Keratinocyte (primary cell): ENCODE data around the gene DOCK7. TPM values are rescaled to one million over a fixed set of nuclear protein-coding genes. Genes with fewer than 3 reads are reported as not detected.

Experiments used
- DNase-seq: peaks from one replicate; pipeline ENCODE4 v3.0.0-alpha.2; 2011; ENCODE audit warnings: low read depth, missing footprints, low spot score
- FAIRE-seq: peaks from 2 replicates; lab custom pipeline; 2011; peaks lifted over from hg19 to GRCh38; lab: Jason Lieb, UNC
- H2AFZ ChIP-seq: 2 replicates; pipeline ENCODE4 v1.6.0; 2012; ENCODE audit warnings: low read length, control low read depth, inconsistent platforms; ENCODE audit not compliant: control insufficient read depth
- H3K27ac ChIP-seq: 2 replicates; pipeline ENCODE4 v1.5.1; 2011; ENCODE audit warnings: low read length; ENCODE audit not compliant: control insufficient read depth, insufficient read depth
- H3K27me3 ChIP-seq: 3 replicates; pipeline ENCODE4 v1.6.0; 2011; ENCODE audit warnings: low read length; ENCODE audit not compliant: control insufficient read depth, insufficient read depth; ENCODE audit errors: extremely low read depth
- H3K36me3 ChIP-seq, 2 experiments: 2 replicates in 1 of 2; 3 replicates in 1 of 2; pipeline ENCODE4 v1.5.1; 2011; ENCODE audit warnings: low read length in 2 of 2, mild to moderate bottlenecking in 1 of 2; ENCODE audit not compliant: control insufficient read depth in 2 of 2, insufficient read depth in 2 of 2; ENCODE audit errors: extremely low read depth in 1 of 2
- H3K4me1 ChIP-seq: 3 replicates; pipeline ENCODE4 v1.5.1; 2011; ENCODE audit warnings: low read length; ENCODE audit not compliant: control insufficient read depth, insufficient read depth; ENCODE audit errors: extremely low read depth
- H3K4me2 ChIP-seq: 3 replicates; pipeline ENCODE4 v1.6.0; 2011; ENCODE audit warnings: low read depth, low read length; ENCODE audit not compliant: control insufficient read depth, insufficient read depth; ENCODE audit errors: extremely low read depth
- H3K4me3 ChIP-seq, 3 experiments: fragments of 200-600 bp in 1 of 3; sonication (generic) in 1 of 3; 2 replicates in 2 of 3; 3 replicates in 1 of 3; pipeline ENCODE4 v1.5.1; 2011 to 2016; ENCODE audit warnings: low read length in 3 of 3, mild to moderate bottlenecking in 3 of 3, control low read depth in 2 of 3, inconsistent platforms in 1 of 3, low read depth in 1 of 3, mixed read lengths in 1 of 3, mixed run types in 1 of 3, moderate library complexity in 1 of 3; ENCODE audit not compliant: control insufficient read depth in 2 of 3, insufficient read depth in 2 of 3; ENCODE audit errors: extremely low read depth in 1 of 3
- H3K79me2 ChIP-seq: 2 replicates; pipeline ENCODE4 v1.6.0; 2012; ENCODE audit warnings: low read length; ENCODE audit not compliant: control insufficient read depth, insufficient read depth
- H3K9ac ChIP-seq: 3 replicates; pipeline ENCODE4 v1.6.0; 2011; ENCODE audit warnings: low read length; ENCODE audit not compliant: control insufficient read depth, insufficient read depth; ENCODE audit errors: extremely low read depth
- H3K9me1 ChIP-seq: 3 replicates; pipeline ENCODE4 v1.6.0; 2011; ENCODE audit warnings: low read length; ENCODE audit not compliant: control insufficient read depth, insufficient read depth; ENCODE audit errors: extremely low read depth
- H3K9me3 ChIP-seq: 2 replicates; pipeline ENCODE4 v1.5.1; 2012; ENCODE audit warnings: low read depth, low read length; ENCODE audit not compliant: control insufficient read depth
- H4K20me1 ChIP-seq: 3 replicates; pipeline ENCODE4 v1.6.0; 2011; ENCODE audit warnings: low read length; ENCODE audit not compliant: control insufficient read depth, insufficient read depth; ENCODE audit errors: extremely low read depth
- CTCF ChIP-seq, 3 experiments: IDR thresholded peaks in 1 of 3; conservative IDR thresholded peaks in 1 of 3; optimal IDR thresholded peaks in 1 of 3; 2 replicates in 2 of 3; 3 replicates in 1 of 3; pipeline versions ENCODE3 to v1.5.1; 2011; ENCODE audit warnings: low read length in 3 of 3, mild to moderate bottlenecking in 3 of 3, moderate library complexity in 2 of 3, control low read depth in 1 of 3, inconsistent platforms in 1 of 3; ENCODE audit not compliant: insufficient read depth in 2 of 3; ENCODE audit errors: extremely low read depth in 1 of 3
- EZH2 ChIP-seq: IDR thresholded peaks from one replicate; pipeline ENCODE4 v1.6.1; 2012; ENCODE audit warnings: inconsistent platforms, mild to moderate bottlenecking, low read length, moderate library complexity
- dilution Hi-C: fragments of 300-500 bp; cut with MboI; formaldehyde crosslinking; loops from one replicate; pipeline ENCODE4 v1.7.0; 2020; ENCODE audit warnings: low sequenced_read_pairs; ENCODE audit not compliant: extremely low pct_ligation_motif_present
- polyA plus RNA-seq, 5 experiments: library from polyadenylated mRNA; depleted of rRNA in 3 of 5; stranded (reverse) in 3 of 5; stranded (forward) in 1 of 5; unstranded in 1 of 5; fragments of >200 nt; gene quantifications; 1 replicate in 1 of 5; 2 replicates in 3 of 5; 3 replicates in 1 of 5; pipeline versions ENCODE4 v1.2.1 to v1.2.3, GENCODE V29; 2011 to 2012; ENCODE audit warnings: missing spikeins in 2 of 5, low read depth in 1 of 5, low replicate concordance in 1 of 5

The DOCK7 gene
- polyA plus RNA-seq, 1 donor (not counting 4 experiments of a cell fraction or from before 2014, with no cell fraction given), result 66.9 TPM

GRCh38 chr1:62637392-62638105, 50.6 kb downstream of the DOCK7 start:
- Histone ChIP-seq H3K27me3 (no peaks in the 10 kb centered on the region), H4K20me1 (no peaks in the 10 kb centered on the region), H3K27ac (no peak overlapping the region), H3K4me2 (no peak overlapping the region), H3K9me1 (no peaks in the 10 kb centered on the region), H3K36me3 (peaks cover 4 to 10% of the 10 kb centered on the region in 2 experiments), H3K9me3 (no peaks in the 10 kb centered on the region), H3K9ac (no peak overlapping the region), H3K4me3 (no peak overlapping the region), H2AFZ (no peak overlapping the region), H3K4me1 (no peaks in the 10 kb centered on the region), H3K79me2 (no peaks in the 10 kb centered on the region)
- FAIRE-seq (peak; percentile 49), DNase-seq (no peak)
- dilution Hi-C loops, result no loop called here
- TF ChIP-seq EZH2 (no peak), CTCF (optimal IDR thresholded peaks at IDR 0.05 in 1 of 3, IDR thresholded peaks at IDR 0.05 in 1 of 3, conservative IDR thresholded peaks at IDR 0.05 in 1 of 3; ENCODE audit: extremely low read depth in 1 of 3, insufficient read depth in 2 of 3, low read length in 3 of 3) (no peak)

GRCh38 chr1:62628506-62628905, 59.7 kb downstream of the DOCK7 start:
- H4K20me1 ChIP-seq, result no peaks in the 10 kb centered on the region
- no peak overlapping the region for H3K27ac ChIP-seq
- FAIRE-seq (no peak), DNase-seq (no peak)
- H3K4me2 ChIP-seq, result no peak overlapping the region
- TF ChIP-seq CTCF (optimal IDR thresholded peaks at IDR 0.05 in 1 of 3, IDR thresholded peaks at IDR 0.05 in 1 of 3, conservative IDR thresholded peaks at IDR 0.05 in 1 of 3; ENCODE audit: extremely low read depth in 1 of 3, insufficient read depth in 2 of 3, low read length in 3 of 3) (no peak), EZH2 (no peak)
- no peaks in the 10 kb centered on the region for H3K9me3 ChIP-seq
- no peaks in the 10 kb centered on the region for H3K4me1 ChIP-seq
- no peak overlapping the region for H3K4me3 ChIP-seq
- H3K9me1 ChIP-seq, result no peaks in the 10 kb centered on the region
- H3K27me3 ChIP-seq, result no peaks in the 10 kb centered on the region
- H3K9ac ChIP-seq, result no peak overlapping the region
- dilution Hi-C loops, result no loop called here
- peaks cover 7 to 15% of the 10 kb centered on the region in 2 experiments for H3K36me3 ChIP-seq
- H2AFZ ChIP-seq, result no peak overlapping the region
- H3K79me2 ChIP-seq, result peaks cover 3% of the 10 kb centered on the region
